IMR-90 (cell line): ENCODE data around the gene ADARB2. TPM values are rescaled to one million over a fixed set of nuclear protein-coding genes. Genes with fewer than 3 reads are reported as not detected.

Experiments
- ATAC-seq: fragments of 200-7000 bp; cut with Tn5 transposase; 2 replicates; pipeline ENCODE4 v1.9.1; 2020; ENCODE audit warnings: low read depth, mild to moderate bottlenecking, moderate library complexity
- BruUV-seq: library from RNA; stranded (reverse); fragments of 400-500 nt; replicated peaks from 2 replicates; lab custom pipeline; 2021; lab: Mats Ljungman, UMichigan
- CTCF ChIA-PET: fragments of 300-600 bp; formaldehyde crosslinking; extraction: SDS; loops from one replicate; lab custom pipeline; 2021; ENCODE audit warnings: antibody characterized with exemption; lab: Yijun Ruan, JAX
- POLR2A ChIA-PET: fragments of 300-600 bp; sonication (Branson Sonifier 250); formaldehyde crosslinking; loops from one replicate; lab custom pipeline; 2022; ENCODE audit warnings: antibody characterized with exemption; ENCODE audit not compliant: unreplicated experiment; lab: Charles Lee
- DNase-seq: peaks from one replicate; pipeline ENCODE4 v3.0.0; 2013
- H2AFZ ChIP-seq: replicated peaks from 2 replicates; pipeline ENCODE3; 2013; ENCODE audit warnings: low read length, mild to moderate bottlenecking; ENCODE audit not compliant: poor library complexity
- H2AK5ac ChIP-seq: 2 replicates; pipeline ENCODE4 v1.6.1; 2013; ENCODE audit warnings: low read depth, low read length, inconsistent platforms
- H2AK9ac ChIP-seq: replicated peaks from 2 replicates; pipeline ENCODE3; 2013; ENCODE audit warnings: mild to moderate bottlenecking, low read depth, low read length, moderate library complexity; ENCODE audit not compliant: poor library complexity
- H2BK120ac ChIP-seq: 2 replicates; pipeline ENCODE4 v1.6.1; 2013; ENCODE audit warnings: low read depth, low read length, inconsistent platforms
- H2BK15ac ChIP-seq: 3 replicates; pipeline ENCODE4 v1.6.1; 2013; ENCODE audit warnings: low read depth, low read length, inconsistent platforms
- H2BK20ac ChIP-seq: 2 replicates; pipeline ENCODE4 v1.6.1; 2013; ENCODE audit warnings: low read depth, mild to moderate bottlenecking, inconsistent platforms, low read length, moderate library complexity
- H2BK5ac ChIP-seq: 2 replicates; pipeline ENCODE4 v1.6.1; 2013; ENCODE audit warnings: mild to moderate bottlenecking, low read depth, low read length, inconsistent platforms; ENCODE audit not compliant: poor library complexity, severe bottlenecking
- H3K14ac ChIP-seq: replicated peaks from 2 replicates; pipeline ENCODE4 v1.6.1; 2013; ENCODE audit warnings: low read depth, low read length, inconsistent platforms
- H3K18ac ChIP-seq: 2 replicates; pipeline ENCODE4 v1.6.1; 2013; ENCODE audit warnings: low read depth, low read length, control low read depth
- H3K23ac ChIP-seq: 2 replicates; pipeline ENCODE4 v1.6.1; 2013; ENCODE audit warnings: low read depth, low read length, inconsistent platforms
- H3K27ac ChIP-seq: 2 replicates; pipeline ENCODE4 v1.5.1; 2013; ENCODE audit warnings: mild to moderate bottlenecking, control low read depth, low read length; ENCODE audit not compliant: insufficient read depth
- H3K27me3 ChIP-seq: 2 replicates; pipeline ENCODE4 v1.6.1; 2013; ENCODE audit warnings: low read length; ENCODE audit not compliant: control insufficient read depth, insufficient read depth
- H3K36me3 ChIP-seq: 2 replicates; pipeline ENCODE4 v1.6.1; 2013; ENCODE audit warnings: low read length, mixed read lengths; ENCODE audit not compliant: control insufficient read depth, insufficient read depth
- H3K4ac ChIP-seq: 2 replicates; pipeline ENCODE4 v1.6.1; 2013; ENCODE audit warnings: low read depth, low read length, inconsistent platforms
- H3K4me1 ChIP-seq: 2 replicates; pipeline ENCODE4 v1.6.1; 2013; ENCODE audit warnings: low read length, mixed read lengths; ENCODE audit not compliant: control insufficient read depth, insufficient read depth
- H3K4me2 ChIP-seq: 2 replicates; pipeline ENCODE4 v1.6.1; 2013; ENCODE audit warnings: low read depth, mild to moderate bottlenecking, control low read depth, low read length, moderate library complexity
- H3K4me3 ChIP-seq: 2 replicates; pipeline ENCODE4 v1.5.1; 2013; ENCODE audit warnings: low read depth, mild to moderate bottlenecking, control low read depth, low read length, moderate library complexity; ENCODE audit not compliant: insufficient read depth
- H3K56ac ChIP-seq: 2 replicates; pipeline ENCODE4 v1.6.1; 2013; ENCODE audit warnings: low read length, inconsistent platforms; ENCODE audit not compliant: insufficient read depth; ENCODE audit errors: extremely low read depth
- H3K79me1 ChIP-seq, 2 experiments: 2 replicates each; pipeline ENCODE4 v1.6.1; 2013; ENCODE audit warnings: low read length in 2 of 2, inconsistent platforms in 1 of 2, low read depth in 1 of 2
- H3K9ac ChIP-seq: 2 replicates; pipeline ENCODE4 v1.6.1; 2013; ENCODE audit warnings: low read depth, low read length, control low read depth
- H3K9me1 ChIP-seq: 2 replicates; pipeline ENCODE4 v1.6.1; 2013; ENCODE audit warnings: low read length, inconsistent platforms; ENCODE audit not compliant: insufficient read depth
- H3K9me3 ChIP-seq: 2 replicates; pipeline ENCODE4 v1.6.1; 2013; ENCODE audit warnings: low read length; ENCODE audit not compliant: control insufficient read depth, insufficient read depth
- H4K20me1 ChIP-seq: 2 replicates; pipeline ENCODE4 v1.6.1; 2013; ENCODE audit warnings: low read length, inconsistent platforms; ENCODE audit not compliant: insufficient read depth
- H4K5ac ChIP-seq: 2 replicates; pipeline ENCODE4 v1.6.1; 2013; ENCODE audit warnings: mild to moderate bottlenecking, low read depth, low read length, control low read depth
- H4K8ac ChIP-seq, 2 experiments: 2 replicates each; pipeline ENCODE4 v1.6.1; 2013; ENCODE audit warnings: low read depth in 2 of 2, low read length in 2 of 2, control low read depth in 1 of 2, inconsistent platforms in 1 of 2
- H4K91ac ChIP-seq: 2 replicates; pipeline ENCODE4 v1.6.1; 2013; ENCODE audit warnings: low read depth, low read length, inconsistent platforms; ENCODE audit not compliant: insufficient read depth
- BHLHE40 ChIP-seq: fragments of 150-350 bp; IDR thresholded peaks from 2 replicates; pipeline ENCODE4 v1.6.1; 2016; ENCODE audit warnings: mild to moderate bottlenecking, low read depth, low read length
- CEBPB ChIP-seq: IDR thresholded peaks from 2 replicates; pipeline ENCODE4 v1.6.1; 2012; ENCODE audit warnings: low read depth, low read length, improper control_type of control experiment
- CHD1 ChIP-seq: IDR thresholded peaks from 2 replicates; pipeline ENCODE4 v1.6.1; 2012; ENCODE audit warnings: low read depth, low read length, improper control_type of control experiment
- FOS ChIP-seq: fragments of 150-350 bp; IDR thresholded peaks from 2 replicates; pipeline ENCODE4 v1.6.1; 2016; ENCODE audit warnings: low read depth, low read length
- MAFK ChIP-seq: IDR thresholded peaks from 2 replicates; pipeline ENCODE4 v1.6.1; 2012; ENCODE audit warnings: low read depth, low read length, improper control_type of control experiment
- MAZ ChIP-seq: IDR thresholded peaks from 2 replicates; pipeline ENCODE4 v1.6.1; 2012; ENCODE audit warnings: low read depth, mild to moderate bottlenecking, low read length, improper control_type of control experiment, moderate library complexity, borderline replicate concordance
- MXI1 ChIP-seq: IDR thresholded peaks from 2 replicates; pipeline ENCODE4 v1.6.1; 2012; ENCODE audit warnings: low read depth, mild to moderate bottlenecking, low read length, moderate library complexity, borderline replicate concordance
- NFE2L2 ChIP-seq: fragments of 150-350 bp; IDR thresholded peaks from 2 replicates; pipeline ENCODE4 v1.6.1; 2016; ENCODE audit warnings: low read depth, mild to moderate bottlenecking, low read length
- POLR2A ChIP-seq: IDR thresholded peaks from 2 replicates; pipeline ENCODE4 v1.6.1; 2012; ENCODE audit warnings: mild to moderate bottlenecking, low read depth, low read length
- RAD21 ChIP-seq: IDR thresholded peaks from 2 replicates; pipeline ENCODE4 v1.6.1; 2012; ENCODE audit warnings: low read length, improper control_type of control experiment
- RCOR1 ChIP-seq: IDR thresholded peaks from 2 replicates; pipeline ENCODE4 v1.6.1; 2012; ENCODE audit warnings: mild to moderate bottlenecking, low read length, improper control_type of control experiment; ENCODE audit not compliant: insufficient replicate concordance
- RFX5 ChIP-seq: IDR thresholded peaks from 2 replicates; pipeline ENCODE4 v1.8.0; 2012; ENCODE audit warnings: low read depth, mild to moderate bottlenecking, low read length, moderate library complexity
- SMC3 ChIP-seq: fragments of 150-350 bp; IDR thresholded peaks from 2 replicates; pipeline ENCODE4 v1.6.1; 2016; ENCODE audit warnings: low read depth, mild to moderate bottlenecking, antibody characterized with exemption, low read length, moderate library complexity
- WGBS, 2 experiments: methylation state at CpG; one replicate each; pipeline versions ENCODE4 v1.1.5 to v1.1.7; 2013; ENCODE audit warnings: missing lambda C conversion rate in 2 of 2; ENCODE audit not compliant: insufficient read length in 1 of 2; ENCODE audit errors: extremely low coverage in 2 of 2; 5-methylcytosine and 5-hydroxymethylcytosine counted together
- dilution Hi-C: fragments of 300-500 bp; cut with HindIII; formaldehyde crosslinking; loops from one replicate; pipeline ENCODE4 v1.14.3; 2018; ENCODE audit warnings: low sequenced_read_pairs; ENCODE audit not compliant: unreplicated experiment
- in situ Hi-C: fragments of 300-500 bp; cut with MboI; formaldehyde crosslinking; loops from 3 replicates; pipeline ENCODE4 v1.14.3; 2019; ENCODE audit warnings: low sequenced_read_pairs, inconsistent platforms, mixed read lengths
- intact Hi-C: fragments of 100-400 bp; cut with micrococcal nuclease; formaldehyde crosslinking; loops from 2 replicates; pipeline ENCODE4 v1.10.0; 2022
- polyA plus RNA-seq, 3 experiments: library from polyadenylated mRNA; depleted of rRNA; stranded (reverse); fragments of >200 nt; gene quantifications; 2 replicates each; pipeline ENCODE4 v1.2.3, GENCODE V29; 2012; ENCODE audit warnings: low replicate concordance in 1 of 3
- total RNA-seq: library from RNA; depleted of rRNA; stranded (reverse); fragments of >200 nt; gene quantifications from 2 replicates; pipeline ENCODE4 v1.2.3, GENCODE V29; 2012
- TF ChIP-seq, protein P1 (sequence below): fragments of 150-350 bp; IDR thresholded peaks from 2 replicates; pipeline ENCODE4 v1.6.1; 2017; ENCODE audit warnings: mild to moderate bottlenecking, antibody characterized with exemption, low read length, low read depth
- TF ChIP-seq, protein P2 (sequence below): conservative IDR thresholded peaks from 2 replicates; pipeline ENCODE4 v1.5.1; 2012; ENCODE audit warnings: mild to moderate bottlenecking, low read depth, low read length, improper control_type of control experiment
- TF ChIP-seq, protein P3 (sequence below): fragments of 150-350 bp; IDR thresholded peaks from 2 replicates; pipeline ENCODE4 v1.6.1; 2016; ENCODE audit warnings: low read depth, mild to moderate bottlenecking, low read length, moderate library complexity, borderline replicate concordance

Gene ADARB2
- total and polyA plus RNA-seq, 2 of the 4 experiments (the other 2 are of a cell fraction), result not detected

DNA sequence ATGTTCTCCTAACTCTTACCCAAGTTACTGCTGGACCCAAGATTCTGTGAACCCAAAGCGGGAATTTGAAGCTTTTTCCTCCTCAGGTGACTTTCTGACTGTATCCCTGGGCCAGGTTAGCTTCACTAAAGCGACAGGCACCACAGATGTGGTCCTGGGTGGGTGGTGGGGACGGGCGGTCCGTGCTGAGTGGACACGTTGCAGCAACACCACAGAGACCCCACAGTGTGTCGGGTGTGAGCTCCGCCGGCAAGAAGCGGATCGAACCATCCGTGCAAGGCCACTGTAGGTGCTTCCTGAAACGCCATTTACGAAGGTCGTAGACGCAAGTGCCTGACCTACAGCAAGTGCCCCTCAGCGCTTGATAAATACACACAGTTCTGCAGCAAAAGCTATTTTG lies 325.9 kb downstream of the ADARB2 start:
- H2AK5ac ChIP-seq, result no peak overlapping the region
- no peaks in the 10 kb centered on the region for H3K36me3 ChIP-seq
- dilution Hi-C loops, result no loop called here
- ATAC-seq, result no peak
- in situ Hi-C loops, result no loop called here
- POLR2A ChIA-PET, result no interaction called here
- no peak overlapping the region for H3K9ac ChIP-seq
- H4K8ac ChIP-seq, result no peak overlapping the region
- DNase-seq, result no peak
- H3K9me3 ChIP-seq, result peaks cover 64% of the 10 kb centered on the region
- TF ChIP-seq POLR2A, result no peak
- TF ChIP-seq BHLHE40, result no peak
- no peak for TF ChIP-seq CHD1
- no peak for TF ChIP-seq FOS
- no peak for TF ChIP-seq SMC3
- TF ChIP-seq RCOR1, result no peak
- TF ChIP-seq RAD21, result no peak
- TF ChIP-seq, protein P1, sequence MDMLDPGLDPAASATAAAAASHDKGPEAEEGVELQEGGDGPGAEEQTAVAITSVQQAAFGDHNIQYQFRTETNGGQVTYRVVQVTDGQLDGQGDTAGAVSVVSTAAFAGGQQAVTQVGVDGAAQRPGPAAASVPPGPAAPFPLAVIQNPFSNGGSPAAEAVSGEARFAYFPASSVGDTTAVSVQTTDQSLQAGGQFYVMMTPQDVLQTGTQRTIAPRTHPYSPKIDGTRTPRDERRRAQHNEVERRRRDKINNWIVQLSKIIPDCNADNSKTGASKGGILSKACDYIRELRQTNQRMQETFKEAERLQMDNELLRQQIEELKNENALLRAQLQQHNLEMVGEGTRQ, result no peak
- TF ChIP-seq CEBPB, result no peak
- no peak for TF ChIP-seq MAZ
- TF ChIP-seq NFE2L2, result no peak
- TF ChIP-seq MAFK, result no peak
- no peak for TF ChIP-seq RFX5
- TF ChIP-seq, protein P2, sequence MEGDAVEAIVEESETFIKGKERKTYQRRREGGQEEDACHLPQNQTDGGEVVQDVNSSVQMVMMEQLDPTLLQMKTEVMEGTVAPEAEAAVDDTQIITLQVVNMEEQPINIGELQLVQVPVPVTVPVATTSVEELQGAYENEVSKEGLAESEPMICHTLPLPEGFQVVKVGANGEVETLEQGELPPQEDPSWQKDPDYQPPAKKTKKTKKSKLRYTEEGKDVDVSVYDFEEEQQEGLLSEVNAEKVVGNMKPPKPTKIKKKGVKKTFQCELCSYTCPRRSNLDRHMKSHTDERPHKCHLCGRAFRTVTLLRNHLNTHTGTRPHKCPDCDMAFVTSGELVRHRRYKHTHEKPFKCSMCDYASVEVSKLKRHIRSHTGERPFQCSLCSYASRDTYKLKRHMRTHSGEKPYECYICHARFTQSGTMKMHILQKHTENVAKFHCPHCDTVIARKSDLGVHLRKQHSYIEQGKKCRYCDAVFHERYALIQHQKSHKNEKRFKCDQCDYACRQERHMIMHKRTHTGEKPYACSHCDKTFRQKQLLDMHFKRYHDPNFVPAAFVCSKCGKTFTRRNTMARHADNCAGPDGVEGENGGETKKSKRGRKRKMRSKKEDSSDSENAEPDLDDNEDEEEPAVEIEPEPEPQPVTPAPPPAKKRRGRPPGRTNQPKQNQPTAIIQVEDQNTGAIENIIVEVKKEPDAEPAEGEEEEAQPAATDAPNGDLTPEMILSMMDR, result no peak
- no peak for TF ChIP-seq MXI1
- TF ChIP-seq, protein P3, sequence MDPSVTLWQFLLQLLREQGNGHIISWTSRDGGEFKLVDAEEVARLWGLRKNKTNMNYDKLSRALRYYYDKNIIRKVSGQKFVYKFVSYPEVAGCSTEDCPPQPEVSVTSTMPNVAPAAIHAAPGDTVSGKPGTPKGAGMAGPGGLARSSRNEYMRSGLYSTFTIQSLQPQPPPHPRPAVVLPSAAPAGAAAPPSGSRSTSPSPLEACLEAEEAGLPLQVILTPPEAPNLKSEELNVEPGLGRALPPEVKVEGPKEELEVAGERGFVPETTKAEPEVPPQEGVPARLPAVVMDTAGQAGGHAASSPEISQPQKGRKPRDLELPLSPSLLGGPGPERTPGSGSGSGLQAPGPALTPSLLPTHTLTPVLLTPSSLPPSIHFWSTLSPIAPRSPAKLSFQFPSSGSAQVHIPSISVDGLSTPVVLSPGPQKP, result no peak
- 78% methylated on average over 16 of the region's 17 CpGs; no CpG with 5 or more reads in 1 of the 2 experiments for WGBS, 2 experiments
- no peak overlapping the region for H2BK5ac ChIP-seq
- no peak overlapping the region for H2BK15ac ChIP-seq
- H3K9me1 ChIP-seq, result no peaks in the 10 kb centered on the region
- H3K14ac ChIP-seq, result no peak overlapping the region
- H2BK20ac ChIP-seq, result no peak overlapping the region
- H3K27me3 ChIP-seq, result no peaks in the 10 kb centered on the region
- H4K20me1 ChIP-seq, result no peaks in the 10 kb centered on the region
- no peaks in the 10 kb centered on the region for H3K79me1 ChIP-seq
- no peaks in the 10 kb centered on the region for H3K4me1 ChIP-seq
- intact Hi-C loops, result no loop called here
- no peak overlapping the region for H2BK120ac ChIP-seq
- H3K27ac ChIP-seq, result no peak overlapping the region
- no peak overlapping the region for H3K4me3 ChIP-seq
- CTCF ChIA-PET, result no interaction called here
- H3K4ac ChIP-seq, result no peak overlapping the region
- no TSS peak for BruUV-seq
- H2AK9ac ChIP-seq, result no peak overlapping the region
- H3K4me2 ChIP-seq, result no peak overlapping the region
- H4K91ac ChIP-seq, result no peak overlapping the region
- no peak overlapping the region for H3K23ac ChIP-seq
- H3K18ac ChIP-seq, result no peak overlapping the region
- no peak overlapping the region for H3K56ac ChIP-seq
- H2AFZ ChIP-seq, result no peak overlapping the region
- no peak overlapping the region for H4K5ac ChIP-seq
